Superior temporal gyrus (tissue), 1 donor: ENCODE results near the gene CNOT2.
"Not testable (repeated sequence)": the region's sequence is repeated elsewhere in the genome, so short reads cannot be mapped to it uniquely, and the experiment has no call there.

ENCODE experiments used
- DNase-seq: peaks from one replicate; pipeline ENCODE4 v3.0.0-alpha.2; 2016; ENCODE audit errors: extremely low spot score

The CNOT2 gene

DNA sequence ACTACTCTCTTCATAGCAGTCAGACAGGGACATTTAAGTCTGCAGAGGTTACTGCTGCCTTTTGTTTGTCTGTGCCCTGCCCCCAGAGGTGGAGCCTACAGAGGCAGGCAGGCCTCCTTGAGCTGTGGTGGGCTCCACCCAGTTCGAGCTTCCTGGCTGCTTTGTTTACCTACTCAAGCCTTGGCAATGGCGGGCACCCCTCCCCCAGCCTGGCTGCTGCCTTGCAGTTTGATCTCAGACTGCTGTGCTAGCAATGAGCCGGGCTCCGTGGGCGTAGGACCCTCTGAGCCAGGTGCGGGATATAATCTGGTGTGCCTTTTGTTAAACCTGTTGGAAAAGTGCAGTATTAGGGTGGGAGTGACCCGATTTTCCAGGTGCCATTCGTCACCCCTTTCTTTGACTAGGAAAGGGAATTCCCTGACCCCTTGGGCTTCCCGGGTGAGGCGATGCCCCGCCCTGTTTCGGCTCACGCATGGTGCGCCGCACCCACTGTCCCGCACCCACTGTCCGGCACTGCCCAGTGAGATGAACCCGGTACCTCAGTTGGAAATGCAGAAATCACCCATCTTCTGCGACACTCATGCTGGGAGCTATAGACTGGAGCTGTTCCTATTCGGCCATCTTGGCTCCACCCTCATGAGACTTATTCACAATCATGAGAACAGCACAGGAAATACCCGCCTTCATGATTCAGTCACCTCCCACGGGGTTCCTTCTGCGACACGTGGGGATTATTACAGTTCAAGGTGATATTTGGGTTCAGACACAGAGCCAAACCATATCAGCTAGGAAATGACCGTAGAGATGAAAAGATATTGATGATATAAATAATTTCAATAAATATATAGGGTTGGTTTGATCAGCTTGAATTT is 61.7 kb downstream of the CNOT2 start:
- not testable (repeated sequence) for DNase-seq

DNA sequence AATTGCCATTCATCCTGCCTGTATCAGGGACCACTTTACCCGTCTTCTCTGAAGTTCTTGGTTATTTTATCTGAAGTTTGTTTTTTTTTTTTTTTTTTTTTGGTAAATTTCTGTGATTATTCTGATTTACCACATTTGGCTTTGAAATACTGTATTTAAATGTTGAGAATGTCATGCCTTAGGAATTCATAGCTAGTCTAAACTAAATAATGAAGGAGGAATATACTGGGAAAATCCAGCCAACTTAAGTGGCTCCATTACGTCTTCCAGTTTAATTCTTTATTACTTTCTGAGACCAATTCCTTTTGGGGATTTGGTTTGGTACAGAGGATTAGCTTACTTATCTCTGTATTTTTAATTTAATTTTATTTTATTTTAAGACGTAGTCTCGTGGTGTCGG is 62.6 kb downstream of the CNOT2 start:
- no peak for DNase-seq

DNA sequence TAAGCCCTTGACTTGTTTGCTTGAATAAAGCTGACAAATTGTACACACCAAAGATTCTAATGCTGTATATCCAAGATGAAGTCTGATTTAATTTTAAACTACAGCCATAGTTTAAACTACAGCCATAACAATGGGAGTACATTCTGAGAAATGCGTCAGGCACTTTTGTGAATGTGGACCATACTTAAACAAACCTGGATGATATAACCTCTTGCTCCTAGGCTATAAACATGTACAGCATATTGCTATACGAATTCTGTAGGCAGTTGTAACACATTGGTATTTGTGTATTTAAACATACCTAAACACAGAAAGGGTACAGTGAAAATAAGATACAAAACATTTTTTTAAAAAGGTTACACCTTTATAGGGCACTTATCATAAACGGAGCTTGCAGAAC is 63.4 kb downstream of the CNOT2 start:
- no peak for DNase-seq

DNA sequence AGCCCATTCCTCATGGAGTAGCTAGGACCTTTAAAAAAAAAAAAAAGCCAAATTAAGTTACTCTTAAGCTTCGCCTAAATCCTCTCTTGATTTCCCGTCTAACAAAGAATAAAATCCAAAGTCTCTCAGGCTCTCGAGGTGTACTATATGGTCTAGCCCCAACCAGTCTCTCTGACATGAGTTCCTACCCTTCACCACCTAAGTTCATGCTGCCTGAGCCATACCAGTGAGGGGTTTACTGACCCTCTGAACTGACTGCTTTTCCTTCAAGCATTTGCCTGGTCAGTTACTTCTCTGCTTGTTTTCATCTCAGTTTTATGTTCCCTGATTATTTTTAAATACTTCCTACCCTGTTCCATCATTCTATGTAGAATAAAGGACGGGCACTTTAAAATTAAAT is 64.6 kb downstream of the CNOT2 start:
- no peak for DNase-seq

DNA sequence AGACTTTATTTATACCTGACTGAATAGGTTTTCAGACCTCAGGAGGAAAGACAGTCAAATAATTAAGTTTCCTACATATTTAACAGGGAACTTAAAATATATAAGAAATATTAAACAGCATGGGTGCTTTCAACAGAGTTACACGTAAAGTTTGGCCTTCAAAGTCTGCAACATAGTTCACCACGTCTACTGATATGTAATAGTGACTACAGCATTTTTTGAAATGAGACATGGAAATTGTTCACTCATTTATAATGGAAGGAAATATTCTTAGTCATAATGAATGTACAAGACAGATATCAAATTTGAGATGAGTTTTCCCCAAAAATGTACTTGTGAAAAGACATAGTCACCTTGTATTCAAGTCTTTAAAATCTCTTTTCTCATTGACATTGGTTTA is 66.1 kb downstream of the CNOT2 start:
- no peak for DNase-seq

DNA sequence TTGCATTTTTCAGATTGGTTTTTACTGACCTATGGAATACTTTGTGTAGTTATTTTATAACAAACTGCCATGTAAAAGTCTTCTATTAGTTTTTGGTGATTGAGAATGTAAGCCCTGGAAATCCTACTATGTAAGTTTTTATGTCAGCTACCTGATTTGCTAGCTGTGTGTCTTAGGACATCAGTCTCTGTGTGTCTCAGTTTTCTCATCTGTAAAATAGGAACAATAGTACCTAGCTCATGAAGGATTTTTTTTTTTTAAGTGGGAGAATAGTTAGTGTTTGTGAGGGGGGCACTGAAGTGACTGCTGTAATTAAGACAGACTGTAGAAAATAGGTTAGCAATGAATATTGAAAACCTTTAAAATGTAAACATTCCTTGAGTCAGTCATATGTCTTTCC is 70.9 kb downstream of the CNOT2 start:
- DNase-seq: no peak

DNA sequence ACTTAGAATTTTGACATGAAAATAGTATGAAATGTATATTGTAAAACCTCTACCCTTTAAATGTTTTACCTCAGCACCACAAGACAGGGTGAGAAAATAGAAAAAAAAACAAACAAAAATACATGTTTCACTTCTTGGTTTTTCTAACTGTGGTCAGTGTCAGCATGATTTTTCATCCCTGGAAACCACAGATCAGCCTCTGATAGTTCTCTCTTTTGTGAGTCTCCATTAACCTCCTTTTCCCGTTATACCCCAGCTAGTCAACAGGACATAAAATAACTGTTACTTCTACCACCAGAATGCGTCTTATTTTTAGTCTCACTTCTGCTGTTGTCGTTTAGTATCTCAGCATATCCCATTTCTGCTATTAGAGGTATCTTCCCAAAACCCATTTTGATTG is 74.5 kb downstream of the CNOT2 start:
- no peak for DNase-seq

DNA sequence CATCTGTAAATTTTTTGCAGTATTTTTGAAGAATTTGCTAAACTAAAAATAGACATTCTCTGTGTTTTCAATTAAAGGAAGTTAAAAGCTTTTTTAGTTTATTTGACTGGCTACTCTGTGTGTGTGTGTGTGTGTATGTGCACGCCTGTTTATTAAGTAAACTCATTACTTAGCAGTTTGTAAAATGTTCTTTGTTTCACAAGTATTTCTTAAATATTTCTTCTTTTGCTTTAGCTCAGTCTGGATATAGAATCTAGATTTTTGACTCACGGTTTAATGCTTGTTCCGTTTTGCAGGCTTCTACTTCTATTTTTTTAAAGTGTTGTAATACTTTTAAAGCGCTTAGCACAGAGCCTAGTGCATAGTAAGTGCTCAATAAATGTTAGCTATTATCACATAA is 76.4 kb downstream of the CNOT2 start:
- DNase-seq: no peak

DNA sequence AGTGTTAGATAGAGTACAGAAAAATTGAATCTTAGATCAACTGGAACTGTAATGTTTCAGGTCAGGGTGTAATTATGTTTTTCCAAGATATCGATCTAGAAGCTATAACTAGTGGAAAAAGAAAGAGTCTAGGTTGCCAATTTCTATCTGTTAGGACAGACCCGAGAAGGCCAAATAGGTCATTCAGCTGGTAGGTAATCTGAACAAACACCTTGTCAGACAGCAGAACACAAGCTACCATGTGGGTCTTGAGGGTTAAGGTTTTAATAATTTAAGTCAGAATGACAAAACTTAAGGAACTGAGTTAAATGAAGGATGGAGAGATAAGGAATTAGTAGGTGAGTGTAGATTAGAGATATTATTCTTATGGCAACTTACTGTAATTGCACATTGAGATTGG is 78.0 kb downstream of the CNOT2 start:
- no peak for DNase-seq

DNA sequence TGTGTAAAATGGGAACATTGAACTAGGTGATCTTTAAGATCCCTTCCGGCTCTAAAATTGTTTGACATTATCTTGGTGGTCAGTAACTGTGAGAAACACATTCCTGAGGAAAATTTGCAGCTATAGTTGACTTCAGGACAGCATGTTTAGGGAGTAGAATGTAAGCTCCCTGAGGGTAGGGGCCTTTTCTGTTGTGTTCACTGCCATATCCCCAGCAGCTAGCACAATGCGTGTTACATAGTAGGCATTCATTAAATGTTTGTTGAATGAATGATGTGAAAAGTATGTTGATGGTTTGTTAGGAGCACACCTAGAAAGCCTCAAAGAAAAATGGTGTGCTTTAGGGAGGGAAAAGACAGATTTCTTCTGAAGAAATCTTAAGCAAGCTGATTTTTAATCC is 84.3 kb downstream of the CNOT2 start:
- no peak for DNase-seq

DNA sequence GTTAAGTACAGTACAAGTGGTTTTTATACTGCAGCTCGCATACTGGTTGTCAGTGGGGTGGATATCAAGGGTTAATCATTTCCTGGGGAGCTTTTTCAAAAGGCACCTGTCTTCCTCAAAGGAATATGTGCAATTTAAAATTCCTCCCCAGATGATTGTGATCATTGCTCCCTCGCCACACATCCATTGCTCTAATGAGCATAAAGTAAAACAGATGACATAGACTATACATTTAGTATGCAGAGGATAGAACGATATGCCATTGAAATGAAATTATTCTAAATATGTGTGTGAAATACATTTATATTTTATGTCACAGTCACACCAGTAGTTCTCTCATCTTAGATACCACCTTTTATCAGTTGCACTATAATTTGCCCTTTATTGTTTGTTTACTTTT is 86.5 kb downstream of the CNOT2 start:
- no peak for DNase-seq

DNA sequence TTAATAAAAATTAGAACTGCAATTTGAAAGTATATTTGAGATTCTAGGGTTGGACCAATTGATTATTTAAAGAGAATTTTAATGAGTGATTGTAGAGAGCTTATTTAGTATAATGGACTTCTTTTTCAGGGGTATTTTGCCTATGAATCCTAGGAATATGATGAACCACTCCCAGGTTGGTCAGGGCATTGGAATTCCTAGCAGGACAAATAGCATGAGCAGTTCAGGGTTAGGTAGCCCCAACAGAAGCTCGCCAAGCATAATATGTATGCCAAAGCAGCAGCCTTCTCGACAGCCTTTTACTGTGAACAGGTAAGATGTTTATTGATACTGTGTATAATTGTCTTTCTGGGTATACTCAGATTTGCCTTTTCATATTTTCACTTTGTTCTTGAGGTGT is 86.9 kb downstream of the CNOT2 start:
- DNase-seq: no peak

DNA sequence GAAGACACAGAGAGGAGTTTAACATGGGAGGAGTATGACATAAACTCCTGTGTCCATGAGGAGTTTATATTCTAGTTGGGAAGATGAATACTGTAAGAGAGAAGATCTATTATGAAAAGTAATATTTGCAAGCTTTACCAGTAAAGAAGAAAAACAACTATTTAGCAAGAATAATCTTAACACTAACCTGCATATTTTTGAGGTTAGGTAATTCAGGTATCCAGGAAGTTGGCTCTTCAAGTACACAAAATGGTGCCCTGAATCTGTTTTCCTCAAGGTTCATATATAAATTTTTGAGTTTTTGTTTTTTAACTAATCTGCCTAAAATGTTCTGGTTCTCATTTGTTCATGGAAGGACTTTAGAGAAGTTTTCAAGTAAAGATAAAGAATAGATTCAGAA is 89.0 kb downstream of the CNOT2 start:
- no peak for DNase-seq

DNA sequence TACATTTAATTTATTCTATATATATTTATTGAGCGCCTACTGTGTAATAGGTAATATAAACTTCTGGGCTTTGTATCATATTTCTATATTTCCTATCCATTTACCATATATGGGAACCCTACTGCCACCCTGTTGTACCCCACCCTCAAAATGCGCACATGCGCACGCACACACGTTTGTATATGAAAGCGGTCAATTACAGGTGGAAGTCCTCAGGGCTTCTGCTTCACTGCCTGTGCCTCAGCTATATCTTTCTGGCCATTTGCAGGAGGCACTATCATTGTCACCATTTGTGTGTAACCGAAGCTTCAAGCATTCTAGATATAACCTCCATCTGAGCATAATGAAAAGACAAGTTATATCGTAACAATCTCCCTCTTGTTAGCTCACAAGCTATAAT is 91.5 kb downstream of the CNOT2 start:
- no peak for DNase-seq

DNA sequence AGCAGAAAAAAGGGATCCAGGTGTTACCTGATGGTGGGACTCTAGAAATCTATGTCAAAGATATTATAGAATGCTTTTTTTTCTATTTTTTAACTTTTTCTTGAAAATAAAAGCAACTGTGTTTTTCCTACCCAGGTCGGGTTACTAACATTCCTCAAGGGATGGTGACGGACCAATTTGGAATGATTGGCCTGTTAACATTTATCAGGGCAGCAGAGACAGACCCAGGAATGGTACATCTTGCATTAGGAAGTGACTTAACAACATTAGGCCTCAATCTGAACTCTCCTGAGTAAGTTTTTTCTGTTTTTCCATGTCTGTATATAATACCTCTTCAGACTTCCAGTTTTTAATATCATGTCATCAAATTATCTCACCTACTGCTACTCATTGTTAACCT is 95.3 kb downstream of the CNOT2 start:
- DNase-seq: no peak

DNA sequence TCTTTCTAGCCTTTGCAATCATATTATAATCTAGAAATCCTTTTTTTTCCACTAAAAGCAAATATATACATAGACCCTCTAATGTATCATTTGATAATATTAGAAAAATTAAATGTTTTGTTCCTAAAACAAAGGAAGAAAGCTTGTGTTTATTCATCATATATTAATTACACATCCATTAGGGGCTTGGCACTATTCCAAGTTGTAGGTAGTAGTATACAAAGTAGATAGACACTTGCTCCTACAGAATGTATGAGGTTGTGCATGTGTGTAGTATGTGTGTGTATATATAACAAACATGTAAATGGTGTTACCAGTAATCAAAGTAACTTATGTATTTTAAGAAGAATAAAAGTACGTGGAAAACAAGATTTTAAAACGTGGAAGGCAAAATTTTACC is 107.8 kb downstream of the CNOT2 start:
- DNase-seq: no peak

DNA sequence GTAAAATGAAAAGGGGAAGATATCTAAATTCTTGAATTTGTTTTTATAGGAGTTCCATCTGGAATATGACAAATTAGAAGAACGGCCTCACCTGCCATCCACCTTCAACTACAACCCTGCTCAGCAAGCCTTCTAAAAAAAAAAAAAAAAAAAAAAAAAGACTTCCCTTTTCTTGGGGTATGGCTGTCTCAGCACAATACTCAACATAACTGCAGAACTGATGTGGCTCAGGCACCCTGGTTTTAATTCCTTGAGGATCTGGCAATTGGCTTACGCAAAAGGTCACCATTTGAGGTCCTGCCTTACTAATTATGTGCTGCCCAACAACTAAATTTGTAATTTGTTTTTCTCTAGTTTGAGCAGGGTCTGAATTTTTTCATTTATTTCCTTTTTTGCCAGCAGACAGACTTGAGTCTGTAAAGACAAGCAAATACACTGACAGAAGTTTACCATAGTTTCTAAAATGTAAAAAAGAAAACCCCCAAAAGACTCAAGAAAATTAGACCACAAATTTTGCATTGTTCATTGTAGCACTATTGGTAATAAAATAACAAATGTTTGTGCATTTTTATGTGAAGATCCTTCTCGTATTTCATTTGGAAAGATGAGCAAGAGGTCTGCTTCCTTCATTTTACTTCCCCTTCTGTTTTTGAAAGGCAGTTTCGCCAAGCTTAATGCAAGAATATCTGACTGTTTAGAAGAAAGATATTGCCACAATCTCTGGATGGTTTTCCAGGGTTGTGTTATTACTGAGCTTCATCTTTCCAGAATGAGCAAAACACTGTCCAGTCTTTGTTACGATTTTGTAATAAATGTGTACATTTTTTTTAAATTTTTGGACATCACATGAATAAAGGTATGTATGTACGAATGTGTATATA is 110.8 kb downstream of the CNOT2 start:
- DNase-seq: no peak

DNA sequence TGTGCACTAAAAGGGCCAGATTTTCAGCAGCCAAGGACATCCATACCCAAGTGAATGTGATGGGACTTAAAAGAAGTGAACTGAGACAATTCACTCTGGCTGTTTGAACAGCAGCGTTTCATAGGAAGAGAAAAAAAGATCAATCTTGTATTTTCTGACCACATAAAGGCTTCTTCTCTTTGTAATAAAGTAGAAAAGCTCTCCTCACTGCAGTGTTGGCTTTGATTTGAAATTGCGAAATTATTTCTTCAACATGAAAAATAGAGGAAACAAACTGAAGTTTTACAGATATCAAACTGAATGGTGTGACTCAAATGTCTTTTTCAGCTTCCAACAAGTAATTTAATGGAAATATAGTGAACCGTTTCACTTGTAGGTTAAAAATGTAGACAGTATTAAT is 111.6 kb downstream of the CNOT2 start:
- DNase-seq: no peak

DNA sequence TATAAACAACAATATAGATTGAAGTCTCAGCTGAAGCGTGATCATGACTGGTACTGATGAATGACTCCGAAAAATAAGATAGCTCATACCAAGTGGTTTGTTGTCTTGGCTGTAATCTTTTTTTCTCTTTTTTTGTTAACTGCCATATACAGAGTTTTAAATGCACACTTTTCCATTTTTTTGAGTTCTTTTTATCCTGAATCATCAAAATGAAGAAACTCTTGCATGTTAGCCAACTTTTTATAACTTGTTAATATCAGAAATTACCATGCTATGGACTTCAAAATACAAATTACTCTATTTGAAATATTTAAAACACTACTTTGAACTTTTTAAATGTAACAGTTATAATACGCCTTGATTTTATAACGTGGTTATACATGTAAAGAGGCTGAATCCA is 112.7 kb downstream of the CNOT2 start:
- DNase-seq: no peak

DNA sequence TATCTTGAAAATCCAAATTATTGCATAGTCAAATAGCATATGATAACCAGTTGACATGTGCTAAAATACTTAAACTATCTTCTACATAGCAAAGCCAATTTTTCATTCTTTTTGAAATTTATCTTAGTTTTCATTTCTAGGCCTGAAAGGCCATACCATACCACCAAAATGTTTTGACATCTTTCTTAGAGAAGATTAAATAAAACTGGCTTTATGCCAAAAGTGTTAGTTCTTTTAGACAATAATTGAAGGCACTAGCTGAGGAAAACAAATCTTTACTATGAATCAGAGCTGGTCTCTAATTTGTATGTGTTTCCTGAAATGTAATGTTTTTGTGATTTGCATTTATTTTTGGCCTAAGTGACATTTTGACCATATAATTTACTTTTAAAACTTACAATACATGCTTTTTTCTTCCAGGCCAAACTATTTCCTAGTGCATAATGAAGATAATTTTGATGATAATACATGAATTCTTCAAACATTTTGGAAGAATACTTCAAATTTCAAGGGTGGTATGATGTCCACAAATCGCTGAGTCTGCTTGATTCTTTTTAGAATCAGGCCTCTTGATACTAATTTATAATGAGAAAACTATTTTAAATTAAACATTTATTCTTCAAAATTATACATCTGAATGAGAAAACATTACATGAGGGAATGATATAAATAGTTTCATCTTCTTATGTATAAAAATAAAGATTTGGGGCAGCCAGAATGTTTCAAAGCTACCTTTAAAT is 116.4 kb downstream of the CNOT2 start:
- DNase-seq: peak; percentile 36

DNA sequence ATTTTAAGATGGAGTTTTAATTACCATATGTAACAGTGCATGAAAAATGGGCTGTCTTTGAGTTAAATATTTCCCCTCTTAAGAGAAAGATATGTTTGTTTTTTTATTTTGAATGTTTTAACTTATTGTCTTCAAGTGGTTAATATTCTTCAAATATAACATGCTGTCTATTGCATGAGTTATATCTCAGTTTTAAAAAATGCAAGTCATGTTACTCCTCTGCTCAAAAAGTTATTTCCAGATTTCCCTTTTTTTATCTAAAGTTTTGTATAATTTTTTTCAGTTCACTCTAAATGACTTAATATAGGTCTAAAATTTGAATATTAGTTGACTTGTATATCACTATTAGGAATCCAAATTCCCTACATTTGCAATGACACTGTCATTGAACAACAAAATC is 117.0 kb downstream of the CNOT2 start:
- DNase-seq: peak; percentile 36

DNA sequence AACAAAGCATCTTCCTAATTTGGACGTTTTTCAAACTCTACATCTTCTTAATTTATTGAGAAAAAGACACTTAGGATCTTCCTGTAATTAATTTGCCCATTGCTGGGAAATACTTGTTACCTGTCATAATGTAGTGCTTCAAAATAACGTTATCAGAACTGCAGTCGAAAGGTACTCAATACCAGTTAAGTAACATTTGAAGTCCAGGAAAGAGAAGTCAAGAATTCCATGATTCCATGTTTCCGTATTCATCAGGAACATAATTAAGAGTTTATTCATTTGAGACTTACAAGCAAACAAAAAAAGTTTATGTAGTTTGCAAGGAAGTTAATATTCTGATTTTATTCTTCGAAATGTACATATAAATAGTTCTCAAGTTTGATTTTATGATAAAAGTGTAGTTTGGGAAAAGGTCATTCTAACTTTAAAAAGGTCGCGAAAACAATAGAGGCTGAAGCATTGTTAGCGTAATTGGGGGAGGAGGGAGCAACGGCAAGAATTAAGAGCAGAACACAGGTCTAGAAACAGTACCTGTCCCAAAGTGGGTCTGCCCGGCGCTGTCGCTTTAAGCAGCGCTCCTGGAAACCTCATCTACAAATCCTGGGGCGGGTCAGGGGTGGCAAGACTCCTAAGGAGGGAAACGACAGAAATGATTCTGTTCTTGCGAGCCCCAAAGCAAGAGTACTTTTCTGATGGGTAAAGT is 121.6 kb downstream of the CNOT2 start:
- DNase-seq: no peak
